SHP77 (cell line): ENCODE data around the gene TEX2.
"Not testable (repeated sequence)": the region's sequence is repeated elsewhere in the genome, so short reads cannot be mapped to it uniquely, and the experiment has no call there.

Experiments
- DNase-seq, 2 experiments: peaks; one replicate each; lab custom pipeline; 2025; lab: John Stamatoyannopoulos, UW

TEX2 gene

GRCh38 chr17:64183815-64184214 lies 79.2 kb downstream of the TEX2 start:
- DNase-seq, result no peak

GRCh38 chr17:64182325-64183012 lies 80.6 kb downstream of the TEX2 start:
- DNase-seq, result no peak

GRCh38 chr17:64180089-64181073 lies 82.7 kb downstream of the TEX2 start:
- no peak for DNase-seq

- DNase-seq, result not testable (repeated sequence)
Observed at GRCh38 chr17:64179024-64179423, 84.0 kb downstream of the TEX2 start.

- no peak for DNase-seq
Observed at GRCh38 chr17:64178011-64178825, 84.8 kb downstream of the TEX2 start.

GRCh38 chr17:64177311-64178010 lies 85.6 kb downstream of the TEX2 start:
- DNase-seq, result no peak

- DNase-seq, result no peak
Observed at GRCh38 chr17:64176556-64176955, 86.5 kb downstream of the TEX2 start.

GRCh38 chr17:64174686-64175456 lies 88.2 kb downstream of the TEX2 start:
- DNase-seq, result no peak

GRCh38 chr17:64173646-64174045 lies 89.4 kb downstream of the TEX2 start:
- DNase-seq, result no peak

GRCh38 chr17:64172510-64172909 lies 90.5 kb downstream of the TEX2 start:
- DNase-seq, result no peak

GRCh38 chr17:64171041-64171440 lies 92.0 kb downstream of the TEX2 start:
- no peak for DNase-seq

GRCh38 chr17:64170286-64170685 lies 92.8 kb downstream of the TEX2 start:
- no peak for DNase-seq

GRCh38 chr17:64167666-64168065 lies 95.4 kb downstream of the TEX2 start:
- DNase-seq, result not testable (repeated sequence)

GRCh38 chr17:64166876-64167275 lies 96.2 kb downstream of the TEX2 start:
- no peak for DNase-seq

GRCh38 chr17:64165347-64165746 lies 97.7 kb downstream of the TEX2 start:
- DNase-seq, result no peak

- no peak for DNase-seq
Observed at GRCh38 chr17:64164596-64165285, 98.3 kb downstream of the TEX2 start.

GRCh38 chr17:64163468-64163867 lies 99.6 kb downstream of the TEX2 start:
- DNase-seq, result no peak

GRCh38 chr17:64162554-64162953 lies 100.5 kb downstream of the TEX2 start:
- DNase-seq, result no peak

GRCh38 chr17:64161380-64162176 lies 101.5 kb downstream of the TEX2 start:
- DNase-seq, result no peak
